Hepatic stellate cell (primary cell): ENCODE measurements around the gene FAM120A.

Source experiments
- DNase-seq: peaks from one replicate; pipeline ENCODE4 v3.0.0; 2011; ENCODE audit warnings: low spot score

FAM120A gene

DNA sequence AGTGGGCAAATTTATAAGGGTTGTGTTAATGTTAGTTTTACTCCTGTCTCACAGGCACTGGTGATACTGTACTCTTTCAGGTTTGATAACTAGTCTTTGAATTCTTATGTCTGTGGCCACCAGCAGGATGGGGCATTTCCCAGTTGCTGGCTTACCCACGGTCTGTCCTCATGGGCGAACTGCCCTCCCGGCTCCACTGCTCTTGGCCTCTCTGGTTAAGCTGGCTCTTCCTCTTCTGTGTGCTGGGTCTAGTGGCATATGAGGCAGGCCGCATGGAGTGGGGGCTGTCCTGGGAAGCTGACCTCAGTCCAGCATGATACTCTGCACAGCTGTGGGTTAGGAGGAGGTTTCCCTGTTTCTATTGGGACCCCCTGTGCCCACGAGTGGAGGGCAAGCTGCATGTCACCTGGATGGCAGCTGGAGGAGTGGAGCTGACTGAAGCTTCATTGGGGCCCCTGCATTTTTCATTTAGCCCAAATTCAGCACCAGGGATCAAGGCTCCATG is 144.4 kb downstream of the FAM120A start:
- no peak for DNase-seq

DNA sequence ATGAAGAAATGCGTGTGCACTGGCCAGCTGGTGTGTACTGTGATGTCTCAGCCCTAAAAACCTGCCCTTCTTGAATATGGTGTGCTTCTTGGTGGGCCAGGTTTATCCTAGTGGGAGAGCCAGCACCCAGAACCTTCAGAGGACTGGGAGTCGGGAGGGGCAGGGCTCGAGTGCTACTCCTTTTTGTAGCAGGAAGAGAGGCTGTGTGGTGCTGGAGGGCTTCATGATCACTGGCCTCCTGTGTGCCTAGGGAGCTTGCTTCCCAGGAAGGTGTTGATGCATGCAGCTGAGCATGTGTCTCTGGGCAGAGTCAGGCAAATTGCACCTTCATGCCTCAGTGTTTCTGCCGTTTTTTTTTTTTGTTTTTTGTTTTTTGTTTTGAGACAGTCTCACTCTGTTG is 144.9 kb downstream of the FAM120A start:
- DNase-seq: no peak

DNA sequence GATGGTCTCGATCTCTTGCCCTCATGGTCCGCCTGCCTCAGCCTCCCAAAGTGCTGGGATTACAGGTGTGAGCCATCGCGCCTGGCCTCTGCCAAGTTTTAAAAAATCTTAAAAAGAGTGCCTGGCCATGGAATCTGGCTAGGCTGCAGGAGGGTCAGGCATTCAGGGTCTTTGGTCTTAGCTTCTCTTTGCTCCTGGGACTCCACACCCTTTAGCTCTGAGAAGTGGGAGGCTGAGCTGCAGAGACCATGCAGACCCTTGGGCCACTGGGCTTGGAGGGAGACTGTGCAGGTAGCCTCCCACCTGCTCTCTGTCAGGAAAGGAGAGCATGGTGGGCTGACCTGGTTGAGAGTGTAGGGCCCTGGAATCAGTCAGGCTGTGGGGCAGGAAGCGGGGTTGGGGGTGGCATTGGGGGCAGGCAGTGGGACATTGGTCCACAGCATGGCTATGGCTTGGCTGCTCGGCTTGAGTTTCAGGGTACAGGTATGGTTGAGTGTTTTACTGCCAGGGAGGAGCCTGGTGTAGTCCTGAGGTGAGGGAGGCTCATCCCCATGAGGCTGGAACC is 145.7 kb downstream of the FAM120A start:
- no peak for DNase-seq

DNA sequence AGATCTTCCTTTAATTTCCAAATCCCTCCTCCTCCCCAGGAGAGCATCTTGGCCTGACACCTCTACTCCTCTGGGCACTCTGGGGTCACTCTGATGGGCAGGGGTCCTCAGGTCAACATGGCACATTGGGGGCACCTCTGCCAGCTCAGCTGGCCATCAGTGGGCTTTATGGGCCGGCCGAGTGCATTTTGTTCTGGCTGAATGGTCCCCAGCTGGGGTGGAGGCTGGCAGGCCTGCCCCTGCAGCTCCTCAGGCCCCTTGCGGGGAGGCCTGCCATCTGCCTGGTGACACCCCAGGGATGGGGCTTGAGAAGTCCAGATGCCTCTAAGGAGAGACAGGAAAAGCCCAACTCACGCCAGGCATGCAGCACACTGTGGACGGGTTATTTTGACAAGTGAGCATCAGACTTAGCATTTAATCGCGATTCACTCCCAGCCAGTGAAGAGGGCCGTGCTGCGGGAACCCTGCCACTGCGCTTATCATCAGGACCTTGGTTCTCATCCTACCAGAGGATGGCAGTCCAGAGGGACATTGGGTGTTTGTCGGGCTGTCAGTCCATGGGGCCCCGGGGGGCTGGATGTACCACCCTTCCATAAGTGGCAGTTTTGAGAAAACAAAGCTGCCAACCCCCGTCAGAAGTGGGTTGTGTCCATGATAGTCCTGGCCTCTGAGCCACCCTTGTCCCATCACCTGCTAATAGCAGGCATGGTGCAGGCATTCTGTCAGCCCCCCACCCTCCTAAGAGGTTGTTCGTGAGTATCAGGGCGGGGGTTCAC is 146.6 kb downstream of the FAM120A start:
- no peak for DNase-seq

DNA sequence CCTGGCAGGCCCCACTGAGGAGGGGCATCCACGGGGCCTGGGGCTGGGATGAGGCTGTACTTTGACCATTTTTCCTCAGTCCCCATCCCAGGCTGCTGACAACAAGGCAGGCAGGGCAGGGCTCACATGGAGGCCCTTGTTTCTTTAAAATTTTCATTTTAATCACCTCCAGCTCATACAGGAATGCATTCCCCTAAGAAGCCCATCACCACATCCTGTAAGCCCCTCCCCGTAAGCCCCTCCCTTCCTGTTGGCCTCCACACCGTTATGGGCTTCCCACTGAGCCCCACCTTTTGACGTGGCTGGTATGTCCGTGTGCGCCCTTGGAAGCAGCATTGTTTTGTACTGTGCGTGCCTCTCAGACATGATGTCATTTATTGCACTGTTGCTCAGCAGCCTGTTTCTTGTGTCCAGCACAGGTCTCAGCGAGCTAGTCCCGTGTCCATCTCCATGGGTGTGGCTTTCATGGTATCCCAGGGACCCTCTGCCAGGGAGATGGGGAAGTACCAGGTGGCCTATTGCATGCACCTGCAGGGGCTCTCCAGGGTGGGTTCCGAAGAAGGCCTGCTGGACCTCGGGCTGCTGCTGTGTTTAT is 147.3 kb downstream of the FAM120A start:
- no peak for DNase-seq

DNA sequence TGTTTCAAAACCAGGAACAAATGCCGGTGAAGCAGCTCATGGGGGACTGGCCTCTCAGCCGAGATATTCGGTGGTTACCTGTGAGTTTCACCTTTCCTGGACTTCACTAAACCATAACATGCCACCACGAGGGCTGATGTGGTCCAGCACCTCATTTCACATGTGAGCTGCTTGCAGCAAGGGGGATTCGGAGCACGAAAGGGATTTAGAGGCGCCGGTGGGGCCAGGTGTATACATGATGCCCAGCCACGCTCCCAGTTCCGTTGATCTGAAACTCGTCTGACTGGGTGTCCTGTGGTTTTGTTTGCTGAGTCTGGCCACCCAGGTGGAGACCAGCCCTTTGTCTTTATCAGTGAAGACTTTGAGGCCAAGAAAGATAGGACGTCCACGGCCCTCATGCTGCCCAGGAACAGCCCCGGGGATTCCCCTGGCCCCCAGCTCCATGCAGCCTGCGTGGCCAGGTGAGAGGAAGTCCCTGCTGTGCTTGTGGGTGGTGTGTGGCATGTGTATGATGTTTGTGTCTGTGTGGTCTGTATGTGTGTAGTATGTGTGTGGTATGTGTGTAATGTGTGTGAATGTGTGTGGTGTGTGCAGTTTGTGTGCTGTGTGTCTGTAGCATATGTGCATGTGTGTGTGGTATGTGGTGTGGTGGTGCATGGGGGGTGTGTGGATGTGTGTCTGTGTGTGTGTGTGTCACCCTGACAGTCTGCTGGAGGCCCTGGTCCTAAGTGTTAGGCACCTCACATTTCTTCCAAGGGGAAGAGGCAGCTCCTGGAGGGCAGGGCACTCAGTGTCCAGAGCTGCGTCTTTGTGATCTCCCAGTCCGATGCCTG is 148.3 kb downstream of the FAM120A start:
- DNase-seq: no peak

DNA sequence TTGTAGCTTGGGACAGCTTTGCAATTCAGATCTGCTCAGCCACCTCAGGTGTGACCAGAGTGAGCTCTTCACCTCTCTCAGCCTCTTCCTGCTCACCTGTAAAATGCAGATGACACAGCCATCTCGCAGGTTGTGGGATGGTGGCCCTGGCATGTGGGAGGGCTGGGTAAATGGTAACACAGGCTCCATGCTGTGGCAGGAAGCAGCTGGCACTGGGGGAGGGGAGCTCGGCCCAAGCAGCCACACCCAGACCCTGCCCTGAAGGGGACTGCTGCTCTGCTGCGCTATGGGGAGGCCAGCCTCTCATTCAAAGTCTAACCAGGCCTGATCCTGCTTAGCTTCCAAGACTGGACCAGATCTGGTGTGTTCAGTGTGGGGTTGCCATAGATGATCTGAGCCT is 149.0 kb downstream of the FAM120A start:
- no peak for DNase-seq

DNA sequence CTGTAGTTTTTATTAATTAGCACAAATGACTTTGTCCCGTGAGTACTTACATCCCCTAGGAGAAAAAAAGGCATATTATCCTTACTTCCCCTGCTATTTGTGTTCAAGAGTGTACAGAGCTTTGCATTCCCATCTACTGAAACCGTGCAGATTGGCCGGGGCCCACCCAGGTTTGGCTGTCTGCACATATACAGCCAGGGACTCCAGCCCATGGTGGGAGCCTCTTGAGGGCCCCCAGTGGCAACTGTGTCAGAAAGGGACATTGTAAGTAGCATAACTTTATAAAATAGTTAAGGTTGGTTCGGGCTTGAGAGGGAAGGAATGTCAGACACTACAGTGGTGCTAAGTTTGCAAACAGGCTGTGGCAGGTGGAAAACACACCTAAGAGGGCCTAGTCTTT is 149.6 kb downstream of the FAM120A start:
- no peak for DNase-seq

DNA sequence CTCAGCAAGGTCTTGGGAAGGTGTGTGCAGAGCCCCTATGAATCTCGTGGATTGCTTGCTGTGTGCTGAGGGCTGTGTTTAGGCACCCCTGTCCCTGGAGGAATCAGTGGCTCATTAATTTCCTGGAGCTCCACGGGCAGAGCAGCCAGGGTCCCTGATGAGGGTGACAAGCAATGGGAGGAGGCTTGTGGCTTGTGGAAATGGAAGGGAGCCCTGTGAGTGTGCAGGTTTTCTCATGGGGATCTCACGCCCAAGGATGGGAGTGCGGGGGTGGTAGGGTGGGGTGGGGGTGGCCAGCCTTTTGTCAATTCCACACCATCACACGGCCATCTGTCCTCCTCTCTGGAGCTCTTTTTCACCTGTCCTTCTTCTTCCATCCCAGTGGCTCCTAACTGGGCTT is 150.2 kb downstream of the FAM120A start:
- DNase-seq: no peak

DNA sequence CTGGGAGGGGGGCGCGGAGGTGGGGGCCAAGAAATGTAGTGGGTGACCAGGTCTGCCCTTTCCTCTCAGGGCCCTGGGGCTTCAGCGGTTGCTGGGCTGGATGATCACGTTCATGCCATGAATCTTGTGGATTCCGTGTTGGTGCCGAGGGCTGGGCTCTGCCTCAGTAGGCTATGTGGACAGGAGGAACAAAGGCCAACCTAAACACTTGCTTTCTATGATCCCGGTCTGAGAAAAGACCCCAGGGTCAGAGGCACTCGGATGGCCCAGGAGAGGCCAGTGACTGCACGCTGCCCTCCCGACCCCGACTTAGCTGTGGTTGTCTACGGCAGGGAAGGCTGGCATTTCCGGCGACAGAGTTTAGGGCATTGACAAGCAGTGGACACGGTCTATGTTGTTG is 151.5 kb downstream of the FAM120A start:
- DNase-seq: no peak

DNA sequence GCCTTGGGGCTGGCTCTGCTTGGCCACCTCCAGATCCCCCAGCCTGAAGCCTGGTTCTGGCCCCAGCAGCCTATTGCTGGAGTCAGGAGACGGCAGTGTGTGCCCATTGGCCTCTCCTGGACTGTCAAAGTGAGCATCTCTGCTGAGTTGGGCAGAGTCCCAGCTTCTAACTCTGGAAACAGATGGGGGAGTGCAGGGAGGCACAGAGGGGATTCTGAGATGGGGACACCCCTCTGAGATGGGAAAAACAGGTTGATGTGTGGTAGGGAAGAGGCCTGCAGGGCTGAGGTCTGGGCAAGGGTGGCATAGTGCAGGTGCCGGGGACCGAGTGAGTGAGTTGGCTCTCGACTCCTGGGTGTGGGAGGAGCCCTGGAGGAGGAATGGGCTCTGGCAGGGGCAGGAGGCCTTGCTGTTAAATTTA is 152.4 kb downstream of the FAM120A start:
- DNase-seq: no peak

DNA sequence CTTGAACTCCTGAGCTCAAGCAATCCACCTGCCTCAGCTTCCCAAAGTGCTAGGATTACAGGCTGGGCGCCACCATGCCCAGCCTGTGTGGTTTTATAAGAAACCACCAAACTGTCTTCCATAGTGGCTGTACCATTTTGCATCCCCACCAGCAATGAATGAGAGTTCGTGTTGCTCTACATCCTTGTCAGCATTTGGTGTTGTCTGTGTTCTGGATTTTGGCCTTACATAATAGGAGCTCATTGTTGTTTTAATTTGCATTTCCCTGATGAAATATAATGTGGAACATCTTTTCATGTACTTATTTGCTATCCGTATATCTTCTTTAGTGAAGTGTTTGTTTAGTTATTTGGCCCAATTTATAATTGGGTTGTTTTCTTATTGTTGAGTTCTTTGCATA is 154.7 kb downstream of the FAM120A start:
- no peak for DNase-seq

DNA sequence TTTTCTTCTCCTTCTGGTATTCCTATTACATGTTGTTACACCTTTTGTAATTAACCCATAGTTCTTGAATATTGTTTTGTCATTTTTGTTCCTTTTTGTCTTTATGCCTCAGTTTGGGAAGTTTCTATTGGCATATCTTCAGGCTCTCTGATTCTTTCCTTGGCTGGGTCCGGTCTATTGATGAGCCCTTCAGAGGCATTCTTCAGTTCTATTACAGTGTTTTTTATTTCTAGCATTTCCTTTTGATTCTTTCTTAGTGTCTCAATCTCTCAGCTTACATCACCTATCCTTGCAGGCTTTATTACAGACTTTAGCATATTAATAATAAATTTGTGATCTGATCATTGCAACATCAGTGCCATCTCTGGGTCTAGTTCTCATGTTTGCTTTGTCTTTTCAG is 158.7 kb downstream of the FAM120A start:
- no peak for DNase-seq

DNA sequence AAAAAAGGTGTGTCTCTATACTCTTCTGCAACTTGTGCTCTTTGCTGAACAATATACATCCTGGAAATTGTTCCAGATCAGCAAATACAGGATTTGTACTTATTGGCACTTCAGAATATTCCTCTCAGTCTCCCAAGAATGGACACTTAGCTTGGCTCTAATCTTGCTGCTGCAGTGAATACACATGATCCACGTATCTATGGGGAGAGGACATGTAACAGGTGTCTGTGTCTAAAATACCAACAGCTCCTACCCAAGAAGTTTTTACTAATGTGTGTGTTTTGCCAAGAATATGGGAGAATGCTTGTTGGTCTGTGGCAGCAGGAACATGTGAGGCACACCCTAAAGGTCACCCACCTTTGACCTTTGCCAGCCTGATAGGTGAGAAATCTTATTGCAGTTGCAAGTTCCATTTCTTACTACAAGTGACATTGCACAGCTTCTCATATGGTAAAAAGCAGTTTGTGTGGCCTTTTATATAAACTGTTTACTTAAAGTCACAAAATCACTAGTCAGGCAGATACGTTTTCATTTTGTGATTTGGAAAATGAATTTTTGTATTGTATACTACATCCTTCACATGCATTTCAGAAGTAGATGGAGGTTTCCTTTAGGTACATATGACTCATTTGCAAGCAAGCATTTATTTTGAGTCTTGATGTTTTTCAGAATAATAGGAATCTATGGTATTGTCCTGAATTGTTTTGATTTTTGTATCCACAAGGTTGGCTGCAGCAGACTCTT is 160.7 kb downstream of the FAM120A start:
- no peak for DNase-seq

DNA sequence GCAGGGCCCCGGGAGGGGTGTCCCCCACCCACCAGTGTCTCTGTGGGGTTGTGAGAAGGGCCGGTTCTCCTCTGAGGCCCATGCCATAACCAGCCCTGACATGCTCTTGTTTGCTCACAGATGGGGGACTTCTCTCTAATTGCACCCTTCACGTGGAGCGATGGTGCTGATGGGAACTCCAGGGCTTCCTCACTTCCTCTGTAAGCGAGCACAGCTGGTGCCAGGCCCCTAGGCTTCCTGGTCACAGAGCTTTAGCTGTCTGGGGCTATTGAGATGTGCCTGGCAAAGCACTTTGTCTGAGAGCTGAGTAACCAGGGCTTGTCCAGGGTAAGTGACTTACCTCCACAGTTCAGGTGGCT is 161.3 kb downstream of the FAM120A start:
- no peak for DNase-seq

DNA sequence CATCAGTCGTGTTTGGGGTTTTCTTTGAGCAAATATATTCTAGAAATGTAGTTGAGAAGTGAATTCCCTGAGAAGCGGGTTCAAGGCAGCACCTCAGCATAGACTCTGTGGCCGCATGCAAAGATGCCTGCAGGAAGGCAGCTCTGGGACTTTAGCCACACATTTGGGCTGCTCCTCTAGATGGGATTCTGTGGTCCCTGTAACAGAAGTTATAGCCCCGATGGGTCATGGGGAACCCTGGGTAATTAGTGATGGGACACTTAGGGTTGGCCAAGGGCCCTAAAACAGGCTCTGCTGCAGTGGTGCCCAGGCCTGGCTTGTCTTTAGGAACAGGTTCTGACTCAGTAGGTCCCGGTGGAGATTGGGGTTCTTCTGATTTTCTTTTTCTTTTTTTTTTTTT is 161.7 kb downstream of the FAM120A start:
- no peak for DNase-seq

DNA sequence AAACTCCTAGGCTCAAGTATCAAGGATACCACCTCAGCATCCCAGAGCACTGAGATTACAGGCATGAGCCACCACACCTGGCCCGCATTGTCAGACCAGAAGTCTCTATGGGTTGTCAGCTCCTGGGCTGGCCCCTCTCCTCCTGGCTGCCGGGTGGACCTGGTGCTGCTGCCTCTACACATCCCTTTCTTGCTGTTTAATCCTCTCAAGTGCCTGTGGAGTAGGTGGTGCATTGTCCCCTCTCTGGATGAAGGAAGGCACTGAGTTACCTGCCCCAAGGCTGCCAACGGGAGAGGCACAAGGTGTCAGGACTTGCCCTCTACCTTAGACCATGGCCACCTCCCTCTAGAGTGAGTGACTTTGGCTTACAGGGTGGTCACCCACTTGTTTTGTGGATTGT is 162.3 kb downstream of the FAM120A start:
- no peak for DNase-seq

DNA sequence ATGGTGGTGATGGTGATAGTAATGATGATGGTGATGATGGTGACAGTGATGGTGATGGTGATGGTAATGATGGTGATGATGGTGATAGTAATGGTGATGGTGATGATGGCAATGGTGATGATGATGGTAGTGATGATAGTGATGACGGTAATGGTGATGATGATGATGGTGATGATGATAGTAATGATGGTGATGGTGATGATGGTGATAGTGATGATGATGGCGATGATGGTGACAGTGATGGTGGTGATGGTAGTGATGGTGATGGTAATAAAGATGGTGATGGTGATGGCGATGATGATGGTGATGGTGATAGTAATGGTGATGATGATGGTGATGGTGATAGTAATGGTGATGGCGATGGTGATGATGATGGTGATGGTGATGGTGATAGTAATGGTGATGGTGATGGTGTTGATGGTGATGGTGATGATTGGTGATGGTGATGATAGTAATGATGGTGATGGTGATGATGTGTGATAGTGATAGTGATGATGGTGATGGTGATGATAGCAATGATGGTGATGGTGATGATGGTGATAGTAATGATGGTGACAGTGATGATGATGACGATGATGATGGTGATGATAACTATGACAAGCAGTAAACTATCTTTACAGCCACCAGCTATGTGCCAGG is 163.5 kb downstream of the FAM120A start:
- no peak for DNase-seq
